DMS 273 (cell line): ENCODE data around the gene TRAPPC3.
"Not testable (repeated sequence)": the region's sequence is repeated elsewhere in the genome, so short reads cannot be mapped to it uniquely, and the experiment has no call there.

Source experiments
- DNase-seq: peaks from one replicate; lab custom pipeline; 2025; ENCODE audit not compliant: unreplicated experiment; lab: John Stamatoyannopoulos, UW

Gene TRAPPC3

DNA sequence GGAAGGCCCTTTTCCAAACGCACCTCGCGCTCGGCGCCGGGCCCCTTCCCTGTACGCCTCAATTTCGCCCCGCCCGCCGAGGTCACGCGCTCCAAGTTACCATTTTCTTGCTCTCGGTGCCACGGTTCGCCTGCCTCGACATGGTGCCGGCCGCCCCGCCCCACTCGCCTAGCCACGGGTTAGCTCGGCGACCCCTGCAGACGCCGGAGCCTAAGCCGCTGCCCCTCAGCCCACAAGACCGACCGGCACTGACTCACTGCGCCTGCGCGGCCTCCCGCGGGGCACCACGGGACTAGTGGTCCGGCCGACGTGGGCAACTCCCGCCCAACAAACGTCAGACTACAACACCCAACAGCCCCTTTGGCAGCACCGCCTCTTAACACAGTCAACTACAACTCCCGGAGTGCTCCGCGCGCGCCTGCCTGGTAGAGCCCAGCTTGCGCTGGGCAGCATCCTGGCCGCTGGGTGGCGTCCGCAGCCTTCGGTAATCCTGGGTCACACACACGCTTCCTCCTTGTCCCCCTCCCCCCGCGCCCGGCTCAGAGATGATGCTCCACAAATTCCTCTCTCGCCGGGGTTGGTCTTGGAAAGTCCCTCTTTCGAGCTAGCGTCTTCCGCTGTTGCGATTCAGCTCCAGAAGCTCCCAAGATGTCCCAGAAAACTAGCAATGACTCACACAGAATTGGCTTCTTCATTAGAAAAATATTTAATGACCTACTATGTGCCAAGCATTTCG, at the start of gene TRAPPC3:
Gene TRAPPC3, minus strand, starts transcription at position 250 of the 736 bp plus-strand sequence. Its CDS starts 108 bp downstream, at position 142.
- peak; percentile 100 for DNase-seq

DNA sequence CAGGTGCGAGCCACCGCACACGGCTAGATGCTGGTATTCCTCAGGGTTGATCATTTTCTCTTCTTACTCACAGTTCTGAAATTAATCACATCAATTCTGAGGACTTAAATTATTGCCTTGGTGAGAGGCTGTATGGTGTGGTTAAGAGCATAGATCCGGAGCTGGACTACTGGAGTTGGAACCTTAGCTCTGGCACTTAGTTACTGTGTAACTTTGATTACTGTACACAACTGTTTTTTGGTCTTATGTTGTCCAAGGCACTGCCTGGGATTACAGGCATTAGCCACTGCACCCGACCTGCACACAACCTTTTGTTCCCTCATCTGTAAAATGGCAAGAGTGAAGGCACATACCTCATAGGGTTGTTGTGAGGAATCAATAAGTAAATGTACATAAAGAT, 49.4 kb upstream of the TRAPPC3 start:
- no peak for DNase-seq

DNA sequence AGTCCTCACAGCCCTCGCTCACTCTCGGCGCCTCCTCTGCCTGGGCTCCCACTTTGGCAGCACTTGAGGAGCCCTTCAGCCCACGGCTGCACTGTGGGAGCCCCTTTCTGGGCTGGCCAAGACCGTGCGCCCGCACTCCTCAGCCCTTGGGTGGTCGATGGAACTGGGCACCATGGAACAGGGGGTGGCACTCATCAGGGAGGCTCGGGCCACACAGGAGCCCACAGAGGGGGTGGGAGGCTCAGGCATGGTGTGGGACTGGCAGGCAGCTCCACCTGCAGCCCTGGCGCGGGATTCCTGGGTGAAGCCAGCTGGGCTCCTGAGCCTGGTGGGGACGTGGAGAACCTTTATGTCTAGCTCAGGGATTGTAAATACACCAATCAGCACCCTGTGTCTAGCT, 47.5 kb upstream of the TRAPPC3 start:
- DNase-seq = not testable (repeated sequence)

DNA sequence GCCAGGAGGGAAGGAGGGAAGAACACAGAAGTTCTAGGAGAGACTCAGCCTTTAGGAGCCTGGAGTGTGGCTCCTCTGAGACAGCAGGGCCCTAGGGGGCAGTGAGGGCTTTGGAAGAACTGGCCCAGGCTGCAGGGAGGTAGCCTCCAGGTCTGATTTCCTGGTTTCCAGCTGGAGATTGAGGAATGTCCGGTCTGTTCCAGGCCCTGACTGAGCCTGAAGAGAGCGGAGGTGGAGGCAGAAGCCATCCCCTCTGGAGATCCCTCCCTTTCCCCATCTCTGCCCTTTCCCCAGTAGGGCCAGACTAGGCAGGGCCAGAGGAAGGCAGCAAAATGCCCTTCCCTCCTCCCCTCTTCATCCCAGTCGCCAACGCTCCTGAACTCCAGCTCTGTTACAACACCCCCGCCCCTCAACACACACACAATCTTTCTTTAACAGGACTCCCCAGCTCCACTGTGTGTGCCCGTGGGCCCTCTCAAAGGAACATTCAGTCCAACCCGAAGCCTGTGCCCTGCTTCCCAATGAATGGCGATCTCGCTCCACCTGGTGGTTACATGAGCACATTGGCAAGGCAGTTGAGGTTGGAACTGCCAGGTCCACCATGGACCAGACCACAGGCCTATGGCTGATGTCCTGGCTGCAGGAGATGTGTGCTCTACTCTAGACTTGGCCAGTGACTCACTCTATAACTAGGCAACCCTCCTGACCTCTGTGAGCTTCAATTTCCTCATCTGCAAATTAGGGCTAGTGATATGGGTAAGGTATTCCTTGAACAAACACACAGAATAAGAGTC, 38.7 kb upstream of the TRAPPC3 start:
- DNase-seq = peak; percentile 93

DNA sequence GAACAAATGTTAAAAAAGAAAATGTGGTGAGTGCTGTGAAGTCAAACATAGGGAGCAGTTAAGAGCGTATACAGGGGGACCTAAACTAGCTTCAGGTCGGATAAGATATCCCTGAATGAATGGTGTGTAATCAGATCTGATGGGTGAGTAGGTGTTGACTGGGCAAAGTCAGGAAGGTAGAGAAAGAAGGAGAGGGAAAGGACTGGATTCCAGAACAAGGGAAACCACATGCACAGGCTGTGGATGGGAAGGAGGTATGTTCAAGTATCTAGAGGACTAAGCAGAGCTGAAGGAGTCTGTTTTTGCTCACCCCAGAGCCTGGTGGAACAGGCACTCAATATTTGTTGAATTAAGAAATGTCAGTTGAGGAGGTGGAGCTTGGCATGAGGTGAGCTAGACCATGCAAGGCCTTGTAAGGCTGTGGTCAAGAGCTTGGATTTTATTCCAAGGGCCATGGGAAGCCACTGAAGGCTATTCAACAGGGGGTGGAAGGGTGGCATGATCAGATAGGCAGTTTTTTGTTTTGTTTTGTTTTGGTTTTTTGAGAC, 34.1 kb upstream of the TRAPPC3 start:
- DNase-seq = no peak

DNA sequence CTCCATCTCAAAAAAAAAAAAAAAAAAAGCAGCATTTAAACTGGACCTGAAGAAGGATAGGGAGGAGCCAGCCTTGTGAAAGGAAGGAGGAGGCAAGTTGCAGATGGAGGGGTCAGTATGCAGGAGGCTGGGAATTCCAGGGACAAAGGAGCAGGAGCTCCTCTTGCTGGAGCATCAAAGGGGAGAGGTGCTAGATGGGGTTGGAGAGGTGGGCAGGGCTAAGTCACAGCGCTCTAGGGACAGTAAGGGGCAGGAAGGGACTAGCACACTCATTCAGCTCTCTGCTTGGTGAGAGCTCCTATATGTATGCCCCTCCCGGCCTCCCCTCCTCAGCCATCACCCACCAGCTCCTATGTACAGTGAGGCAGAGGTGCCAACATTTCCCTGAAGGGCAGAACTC, 33.4 kb upstream of the TRAPPC3 start:
- no peak for DNase-seq

DNA sequence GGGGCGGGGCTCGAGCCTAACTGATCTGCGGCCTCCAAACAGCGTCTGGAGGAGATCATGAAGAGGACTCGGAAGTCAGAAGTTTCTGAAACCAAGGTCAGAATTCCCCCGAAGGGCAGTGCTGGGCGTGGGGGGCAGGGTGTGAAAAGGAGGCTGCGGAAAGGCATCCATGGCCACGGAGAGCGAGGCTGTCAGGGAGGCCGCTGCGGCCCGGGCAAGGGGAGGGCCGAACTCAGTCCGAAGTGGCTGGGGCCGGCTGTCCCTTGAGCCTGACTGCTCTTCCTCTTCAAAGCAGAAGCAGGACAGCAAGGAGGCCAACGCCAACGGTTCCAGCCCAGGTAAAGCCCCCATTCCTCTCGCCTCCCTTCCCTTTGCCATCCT, 29.9 kb upstream of the TRAPPC3 start:
- no peak for DNase-seq

DNA sequence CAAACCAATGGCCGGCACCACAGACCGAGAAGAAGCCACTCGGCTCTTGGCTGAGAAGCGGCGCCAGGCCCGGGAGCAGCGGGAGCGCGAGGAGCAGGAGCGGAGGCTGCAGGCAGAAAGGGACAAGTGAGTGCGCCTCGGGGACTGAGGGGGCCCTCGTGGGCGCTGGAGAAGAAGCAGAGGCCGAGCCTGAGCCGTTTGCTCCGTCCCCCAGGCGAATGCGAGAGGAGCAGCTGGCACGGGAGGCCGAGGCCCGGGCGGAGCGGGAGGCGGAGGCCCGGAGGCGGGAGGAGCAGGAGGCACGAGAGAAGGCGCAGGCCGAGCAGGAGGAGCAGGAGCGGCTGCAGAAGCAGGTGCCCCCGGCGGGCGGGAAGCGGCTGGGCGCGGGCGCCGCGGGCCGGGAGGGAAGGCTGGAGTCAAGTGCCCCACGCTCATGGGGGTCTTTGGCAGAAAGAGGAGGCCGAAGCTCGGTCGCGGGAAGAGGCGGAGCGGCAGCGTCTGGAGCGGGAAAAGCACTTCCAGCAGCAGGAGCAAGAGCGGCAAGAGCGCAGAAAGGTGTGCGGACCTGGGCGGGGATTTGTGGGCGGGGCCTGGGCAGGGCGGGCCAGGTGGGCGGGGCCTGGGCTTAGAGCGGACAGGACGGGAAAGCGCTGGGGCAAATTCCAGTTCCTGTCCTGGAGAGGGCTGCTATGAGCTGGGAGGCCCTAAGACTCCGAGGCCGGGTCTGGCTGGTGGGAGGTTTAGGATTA, 29.4 kb upstream of the TRAPPC3 start:
- DNase-seq = no peak

DNA sequence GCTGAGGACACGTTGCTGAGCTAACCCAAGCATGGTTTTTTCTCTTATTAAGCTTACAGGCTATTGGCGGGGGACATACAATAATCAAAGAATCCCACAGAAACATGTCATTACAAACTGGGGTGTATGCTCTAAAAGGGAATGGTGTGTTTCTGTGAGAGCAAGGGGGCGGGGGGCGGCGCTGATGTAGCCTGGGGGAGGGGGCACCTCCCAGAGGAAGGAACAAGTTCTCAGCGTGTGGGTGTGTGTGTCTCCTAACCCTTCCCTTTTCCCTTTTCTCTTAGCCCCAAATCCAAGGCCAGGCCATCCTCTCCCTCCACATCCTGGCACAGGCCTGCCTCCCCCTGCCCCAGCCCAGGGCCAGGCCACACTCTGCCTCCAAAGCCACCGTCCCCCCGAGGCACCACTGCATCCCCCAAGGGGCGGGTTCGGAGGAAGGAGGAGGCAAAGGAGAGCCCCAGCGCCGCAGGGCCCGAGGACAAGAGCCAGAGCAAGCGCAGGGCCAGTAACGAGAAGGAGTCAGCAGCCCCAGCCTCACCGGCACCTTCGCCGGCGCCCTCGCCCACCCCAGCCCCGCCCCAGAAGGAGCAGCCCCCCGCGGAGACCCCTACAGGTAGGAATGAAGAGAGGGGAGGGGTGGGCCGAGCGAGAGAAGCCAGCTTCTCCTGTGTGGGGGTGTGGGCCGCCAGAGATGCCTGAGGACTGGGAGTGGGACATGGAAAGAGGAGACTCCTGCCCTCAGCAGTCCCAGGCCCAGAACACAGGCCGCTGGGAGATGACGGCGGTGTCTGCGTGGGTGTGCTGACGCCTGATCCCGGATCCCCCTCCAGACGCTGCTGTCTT, 28.5 kb upstream of the TRAPPC3 start:
- DNase-seq = no peak

DNA sequence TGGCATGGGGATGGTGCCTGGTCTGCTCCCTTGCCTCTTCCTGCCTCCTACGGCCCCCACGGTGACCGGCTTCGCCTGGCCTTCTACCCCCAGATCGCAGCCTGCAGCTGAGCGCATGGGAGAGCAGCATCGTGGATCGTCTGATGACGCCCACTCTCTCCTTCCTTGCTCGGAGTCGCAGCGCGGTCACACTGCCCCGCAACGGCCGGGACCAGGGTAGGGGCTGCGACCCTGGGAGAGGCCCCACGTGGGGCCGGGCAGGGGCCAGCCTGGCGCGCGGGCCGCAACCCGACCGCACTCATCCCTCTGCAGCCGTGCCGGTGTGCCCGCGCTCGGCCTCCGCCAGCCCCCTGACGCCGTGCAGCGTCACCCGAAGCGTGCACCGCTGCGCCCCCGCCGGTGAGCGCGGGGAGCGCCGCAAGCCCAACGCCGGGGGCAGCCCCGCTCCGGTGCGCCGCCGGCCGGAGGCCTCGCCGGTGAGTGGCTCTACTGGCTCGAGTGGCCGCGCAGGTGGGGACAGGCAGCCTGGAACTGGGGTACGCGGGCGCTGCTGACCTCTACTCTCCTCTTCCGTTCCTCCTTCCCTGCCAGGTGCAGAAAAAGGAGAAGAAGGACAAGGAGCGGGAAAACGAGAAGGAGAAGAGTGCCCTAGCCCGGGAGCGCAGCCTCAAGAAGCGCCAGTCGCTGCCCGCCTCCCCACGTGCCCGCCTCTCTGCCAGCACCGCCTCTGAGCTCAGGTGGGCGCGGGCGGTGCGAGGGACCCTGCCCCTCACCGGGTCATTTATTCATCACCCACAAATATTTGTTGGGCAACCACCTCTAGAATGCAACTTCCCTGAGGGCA, 27.0 kb upstream of the TRAPPC3 start:
- DNase-seq = no peak

DNA sequence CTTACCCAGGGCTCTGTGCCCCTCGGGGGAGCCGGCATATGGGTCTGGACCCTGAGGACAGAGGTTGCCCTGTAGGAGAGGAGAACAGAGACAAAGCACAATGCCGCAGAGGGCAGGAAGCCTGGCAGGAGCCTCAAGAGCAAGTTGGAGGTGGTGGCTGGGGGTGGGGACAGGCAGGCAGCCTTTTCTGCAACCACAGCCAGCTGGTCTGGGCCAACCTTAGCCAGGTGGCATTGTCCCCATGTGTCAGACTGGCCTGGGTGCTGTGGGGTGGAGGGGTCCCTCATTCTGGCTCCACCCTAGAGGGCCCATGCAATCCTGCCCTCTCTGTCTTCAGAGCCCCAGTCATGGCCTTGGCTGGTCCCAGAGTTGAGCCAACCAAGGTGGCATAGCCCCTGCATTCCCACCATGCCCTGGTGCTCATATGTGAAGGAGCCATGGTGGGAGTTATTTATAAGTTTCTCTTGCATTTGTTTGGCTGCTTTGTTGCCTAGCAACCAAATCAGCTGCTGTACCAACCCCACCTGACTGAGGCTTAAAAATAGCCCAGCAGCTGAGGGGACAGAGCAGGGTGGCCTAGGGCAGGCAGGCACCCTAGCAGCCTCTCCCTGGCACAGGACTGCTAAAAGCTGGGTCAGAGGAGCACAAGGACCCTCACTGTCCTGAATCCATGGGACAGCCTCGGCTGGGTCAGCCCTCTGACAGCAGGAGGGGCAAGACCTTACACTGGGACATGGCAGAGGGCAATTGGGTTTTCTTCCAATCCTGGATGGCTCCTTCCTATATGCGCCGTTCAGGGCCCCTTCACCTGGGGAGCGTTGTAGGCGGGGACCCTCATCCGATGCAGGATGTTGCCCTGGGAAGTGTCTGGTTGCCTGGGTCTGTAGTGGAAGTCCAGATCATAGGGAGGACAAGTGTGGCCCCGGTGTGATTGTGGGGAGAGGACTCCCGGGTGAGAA, 26.1 kb upstream of the TRAPPC3 start:
- peak; percentile 33 for DNase-seq

DNA sequence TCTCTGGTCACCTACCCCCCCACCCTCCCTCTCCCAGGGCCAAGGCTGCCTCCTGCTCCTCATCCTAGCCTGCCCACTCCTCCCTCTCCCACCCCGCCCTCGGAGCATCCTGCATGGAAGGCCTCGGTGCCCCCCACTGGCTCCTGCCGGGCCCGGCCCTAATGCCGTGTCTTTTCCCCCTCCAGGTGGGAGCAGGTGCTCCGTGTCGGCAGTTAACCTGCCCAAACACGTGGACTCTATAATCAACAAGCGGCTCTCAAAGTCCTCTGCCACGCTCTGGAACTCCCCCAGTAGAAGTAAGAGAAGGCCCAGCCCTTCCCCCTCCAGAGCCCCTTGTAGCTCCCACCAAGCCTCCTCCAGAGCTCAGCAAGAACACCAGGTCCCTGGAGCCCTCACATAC, 25.4 kb upstream of the TRAPPC3 start:
- no peak for DNase-seq

DNA sequence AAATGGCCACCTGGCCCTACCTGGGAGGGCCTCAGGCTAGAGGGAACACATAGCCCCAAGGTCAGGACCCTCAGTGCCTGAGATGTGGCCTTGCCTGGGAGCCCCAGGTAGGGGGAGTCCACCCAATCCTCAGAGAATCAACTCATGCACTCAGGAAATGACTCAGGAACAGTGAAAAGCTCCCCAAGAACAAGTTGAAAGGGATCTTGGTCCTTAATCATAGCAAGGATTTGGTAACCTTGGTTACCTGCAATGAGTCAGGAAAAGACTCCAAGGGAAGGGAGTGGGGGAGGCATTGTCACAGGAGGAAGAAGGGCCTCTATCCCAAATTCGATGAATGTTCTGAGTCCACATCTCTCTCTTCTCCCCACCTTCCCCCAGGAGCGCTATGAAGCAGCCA, 23.7 kb upstream of the TRAPPC3 start:
- no peak for DNase-seq

DNA sequence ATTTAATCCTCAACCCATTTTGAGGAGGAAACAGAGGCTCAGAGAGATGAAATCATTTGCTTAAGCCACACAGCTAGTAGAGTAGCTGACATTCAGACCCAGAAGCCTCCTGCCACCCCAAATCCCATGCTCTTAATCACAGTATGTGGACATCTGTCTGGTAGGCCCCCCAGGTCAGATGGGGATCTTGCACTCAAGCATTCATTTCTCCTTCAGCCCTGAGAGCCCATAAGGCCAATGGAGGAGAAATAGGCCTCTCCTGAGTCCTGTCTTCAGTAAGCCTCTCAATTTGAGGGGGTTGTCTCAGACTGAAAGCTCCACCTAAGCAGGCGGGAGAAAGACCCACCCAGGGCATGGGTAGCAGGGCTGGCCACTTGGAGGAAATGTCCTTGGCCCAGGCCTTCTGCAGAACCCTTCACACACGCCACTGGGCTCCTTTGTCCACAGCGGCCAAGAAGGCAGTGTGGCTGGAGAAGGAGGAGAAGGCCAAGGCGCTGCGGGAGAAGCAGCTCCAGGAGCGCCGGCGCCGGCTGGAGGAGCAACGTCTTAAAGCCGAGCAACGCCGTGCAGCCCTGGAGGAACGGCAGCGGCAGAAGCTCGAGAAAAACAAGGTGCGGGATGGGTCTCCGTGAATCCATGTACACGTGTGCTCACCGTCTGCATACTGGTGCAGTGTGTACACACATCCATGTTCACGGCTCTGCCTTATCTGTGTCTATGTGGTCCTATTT, 22.9 kb upstream of the TRAPPC3 start:
- no peak for DNase-seq

DNA sequence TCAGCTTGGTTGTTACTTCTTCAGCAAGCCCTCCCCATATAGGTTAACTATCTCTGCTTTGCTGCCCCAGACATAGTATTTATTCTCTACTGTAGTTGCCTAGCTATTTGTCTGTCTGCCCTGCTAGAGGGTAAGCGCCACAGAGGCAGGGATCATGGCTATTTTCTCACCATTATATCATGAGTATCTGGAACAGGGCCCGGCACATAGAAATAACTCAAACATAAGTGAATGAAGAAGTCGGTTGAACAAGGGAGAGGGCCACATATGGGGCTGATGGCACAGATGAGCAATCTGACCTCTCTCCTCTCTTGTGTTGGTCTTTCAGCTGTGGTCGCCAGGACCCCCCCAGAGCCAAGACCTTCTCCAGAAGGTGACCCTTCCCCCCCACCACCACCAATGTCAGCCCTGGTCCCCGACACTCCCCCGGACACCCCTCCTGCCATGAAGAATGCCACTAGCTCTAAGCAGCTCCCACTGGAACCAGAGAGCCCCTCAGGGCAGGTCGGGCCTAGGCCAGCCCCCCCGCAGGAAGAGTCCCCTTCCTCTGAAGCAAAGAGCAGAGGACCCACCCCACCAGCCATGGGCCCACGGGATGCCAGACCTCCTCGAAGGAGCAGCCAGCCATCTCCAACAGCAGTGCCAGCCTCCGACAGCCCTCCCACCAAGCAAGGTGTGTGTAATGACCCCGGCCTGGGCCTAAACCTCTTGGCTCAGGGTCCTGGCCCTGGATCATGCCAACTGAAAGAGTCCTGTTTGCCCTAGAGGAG, 21.5 kb upstream of the TRAPPC3 start:
- no peak for DNase-seq

DNA sequence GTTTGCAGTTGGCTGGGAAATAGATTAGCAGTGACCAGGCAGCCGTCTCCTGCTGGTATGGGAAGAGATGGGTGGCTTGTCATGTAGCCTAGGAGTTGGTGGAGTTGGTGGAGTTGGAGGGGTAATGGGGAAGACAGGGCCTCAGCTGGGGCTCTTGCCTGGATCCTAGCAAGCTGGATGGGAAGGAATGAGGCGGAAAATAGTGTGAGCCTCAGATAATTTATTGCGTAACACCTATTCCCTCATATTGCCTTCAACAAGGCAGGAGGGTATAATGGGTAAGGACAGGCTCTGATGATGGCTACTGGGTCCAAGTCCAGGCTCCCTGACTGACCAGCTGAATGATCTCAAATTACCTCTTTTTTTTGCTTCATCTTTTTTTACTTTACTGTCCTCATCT, 19.2 kb upstream of the TRAPPC3 start:
- no peak for DNase-seq
